Endothelial cell (in vitro differentiated cells): ENCODE measurements around the gene SUSD1. TPM values are rescaled to one million over a fixed set of nuclear protein-coding genes. Genes with fewer than 3 reads are reported as not detected.

Experiments used
- DNase-seq: peaks from one replicate; pipeline ENCODE4 v3.0.0; 2021; ENCODE audit warnings: low spot score
- H3K27ac Mint-ChIP-seq: one replicate; pipeline ENCODE4 v1.8.0; 2021; ENCODE audit warnings: mixed read lengths, inconsistent platforms; ENCODE audit not compliant: unreplicated experiment
- H3K27me3 Mint-ChIP-seq: one replicate; pipeline ENCODE4 v1.8.0; 2021; ENCODE audit warnings: mild to moderate bottlenecking, moderate library complexity, mixed read lengths, inconsistent platforms; ENCODE audit not compliant: unreplicated experiment
- H3K36me3 Mint-ChIP-seq: one replicate; pipeline ENCODE4 v1.8.0; 2021; ENCODE audit warnings: mild to moderate bottlenecking, low read depth, mixed read lengths, inconsistent platforms; ENCODE audit not compliant: unreplicated experiment
- H3K4me1 Mint-ChIP-seq: one replicate; pipeline ENCODE4 v1.8.0; 2021; ENCODE audit warnings: mild to moderate bottlenecking, mixed read lengths, inconsistent platforms; ENCODE audit not compliant: unreplicated experiment
- H3K4me3 Mint-ChIP-seq: one replicate; pipeline ENCODE4 v1.8.0; 2021; ENCODE audit warnings: mild to moderate bottlenecking, mixed read lengths, inconsistent platforms; ENCODE audit not compliant: unreplicated experiment
- H3K9me3 Mint-ChIP-seq: one replicate; pipeline ENCODE4 v1.8.0; 2021; ENCODE audit warnings: mixed read lengths, inconsistent platforms; ENCODE audit not compliant: unreplicated experiment
- CTCF ChIP-seq: fragments of 200-600 bp; sonication (generic); IDR thresholded peaks from one replicate; pipeline ENCODE4 v1.5.0; 2021; ENCODE audit warnings: antibody characterized with exemption; ENCODE audit not compliant: unreplicated experiment
- total RNA-seq: library from RNA; stranded (reverse); fragmentation: NEBNext Ultra II Directional; extraction: Animal tissue kit (Norgen Biotek cat#: 25700); gene quantifications from one replicate; pipeline ENCODE4 v1.2.1, GENCODE V29; 2021; ENCODE audit not compliant: unreplicated experiment

The SUSD1 gene
- total RNA-seq, 1 donor from 2014 or later: 5.7 TPM

- Mint-ChIP-seq H3K27me3 (no peaks in the 10 kb centered on the region), H3K4me1 (no peaks in the 10 kb centered on the region), H3K36me3 (no peaks in the 10 kb centered on the region), H3K4me3 (no peak overlapping the region), H3K9me3 (no peaks in the 10 kb centered on the region), H3K27ac (no peak overlapping the region)
- TF ChIP-seq CTCF: no peak
- no peak for DNase-seq
Observed at GRCh38 chr9:112104901-112105300, 70.2 kb downstream of the SUSD1 start.

- H3K27me3 Mint-ChIP-seq: no peaks in the 10 kb centered on the region
- no peaks in the 10 kb centered on the region for H3K36me3 Mint-ChIP-seq
Observed at GRCh38 chr9:112104401-112104800, 70.7 kb downstream of the SUSD1 start.

GRCh38 chr9:112103405-112103804 is 71.7 kb downstream of the SUSD1 start:
- Mint-ChIP-seq H3K27me3 (no peaks in the 10 kb centered on the region), H3K27ac (no peak overlapping the region), H3K36me3 (no peaks in the 10 kb centered on the region), H3K9me3 (no peaks in the 10 kb centered on the region), H3K4me3 (no peak overlapping the region), H3K4me1 (no peaks in the 10 kb centered on the region)
- TF ChIP-seq CTCF: no peak
- no peak for DNase-seq

More at GRCh38 chr9:112104401-112104800, 70.7 kb downstream of the SUSD1 start:
- H3K9me3 Mint-ChIP-seq: no peaks in the 10 kb centered on the region
- no peak overlapping the region for H3K27ac Mint-ChIP-seq
- H3K4me3 Mint-ChIP-seq: no peak overlapping the region
- TF ChIP-seq CTCF: no peak
- H3K4me1 Mint-ChIP-seq: no peaks in the 10 kb centered on the region
- DNase-seq: no peak

GRCh38 chr9:112097712-112098688 is 77.1 kb downstream of the SUSD1 start:
- TF ChIP-seq CTCF: peak; percentile 83
- Mint-ChIP-seq H3K27ac (no peak overlapping the region), H3K9me3 (no peaks in the 10 kb centered on the region), H3K27me3 (no peaks in the 10 kb centered on the region), H3K4me1 (peaks cover 3% of the 10 kb centered on the region), H3K4me3 (no peak overlapping the region), H3K36me3 (no peaks in the 10 kb centered on the region)
- peak; percentile 84 for DNase-seq
